Stimulated activated CD4-positive, alpha-beta T cell treated with anti-CD3 and anti-CD28 coated beads, Interleukin-12 subunit alpha, Interleukin-12 subunit beta, amount 100 ng/mL, for 24 hours (primary cell): ENCODE data around the gene CNPY4.
A peak's percentile ranks its signal among the peaks of the same experiment; 100 is the strongest.

ENCODE experiments used
- DNase-seq, 2 experiments: peaks; one replicate each; pipeline ENCODE4 v3.0.0-alpha.2; 2020; ENCODE audit warnings: low read depth in 2 of 2

CNPY4 gene

GRCh38 chr7:100148559-100149328 lies 29.3 kb downstream of the CNPY4 start, which contains the start of gene LAMTOR4:
Gene LAMTOR4 (plus strand): TSS chr7:100148918. CDS start chr7:100148973, 55 bp downstream.
- DNase-seq, result peak; percentile 91 to 97

GRCh38 chr7:100152404-100152803 lies 33.0 kb downstream of the CNPY4 start:
- no peak for DNase-seq

- DNase-seq, result no peak
Observed at GRCh38 chr7:100152937-100153666, 33.7 kb downstream of the CNPY4 start.

GRCh38 chr7:100153708-100154535 lies 34.5 kb downstream of the CNPY4 start:
- no peak for DNase-seq

- DNase-seq, result no peak
Observed at GRCh38 chr7:100154651-100155491, 35.4 kb downstream of the CNPY4 start.

GRCh38 chr7:100155553-100156317 lies 36.3 kb downstream of the CNPY4 start:
- DNase-seq, result no peak

GRCh38 chr7:100156331-100157068 lies 37.1 kb downstream of the CNPY4 start:
- DNase-seq, result no peak

GRCh38 chr7:100157069-100157333 lies 37.6 kb downstream of the CNPY4 start:
- no peak for DNase-seq

GRCh38 chr7:100157334-100158228 lies 38.1 kb downstream of the CNPY4 start:
- no peak for DNase-seq

GRCh38 chr7:100158229-100159098 lies 39.0 kb downstream of the CNPY4 start, which contains the start of gene TRAPPC14:
Gene TRAPPC14 (minus strand): TSS chr7:100158723. CDS start chr7:100158499, 224 bp downstream.
- peak; percentile 84 to 95 for DNase-seq

GRCh38 chr7:100159099-100159623 lies 39.7 kb downstream of the CNPY4 start:
- DNase-seq, result no peak

GRCh38 chr7:100160067-100160466 lies 40.6 kb downstream of the CNPY4 start:
- no peak for DNase-seq

GRCh38 chr7:100163006-100163531 lies 43.6 kb downstream of the CNPY4 start:
- no peak for DNase-seq

- no peak for DNase-seq
Observed at GRCh38 chr7:100163871-100164270, 44.4 kb downstream of the CNPY4 start.

GRCh38 chr7:100166317-100166940 lies 47.0 kb downstream of the CNPY4 start:
- DNase-seq, result no peak

GRCh38 chr7:100166970-100167911 lies 47.8 kb downstream of the CNPY4 start:
- no peak for DNase-seq
